Measurements from ENCODE around the gene LMX1A. TPM values are rescaled to one million over a fixed set of nuclear protein-coding genes. Genes with fewer than 3 reads are reported as not detected.

The LMX1A gene
- total RNA-seq, 2 experiments from 2014 or later: not detected

DNA sequence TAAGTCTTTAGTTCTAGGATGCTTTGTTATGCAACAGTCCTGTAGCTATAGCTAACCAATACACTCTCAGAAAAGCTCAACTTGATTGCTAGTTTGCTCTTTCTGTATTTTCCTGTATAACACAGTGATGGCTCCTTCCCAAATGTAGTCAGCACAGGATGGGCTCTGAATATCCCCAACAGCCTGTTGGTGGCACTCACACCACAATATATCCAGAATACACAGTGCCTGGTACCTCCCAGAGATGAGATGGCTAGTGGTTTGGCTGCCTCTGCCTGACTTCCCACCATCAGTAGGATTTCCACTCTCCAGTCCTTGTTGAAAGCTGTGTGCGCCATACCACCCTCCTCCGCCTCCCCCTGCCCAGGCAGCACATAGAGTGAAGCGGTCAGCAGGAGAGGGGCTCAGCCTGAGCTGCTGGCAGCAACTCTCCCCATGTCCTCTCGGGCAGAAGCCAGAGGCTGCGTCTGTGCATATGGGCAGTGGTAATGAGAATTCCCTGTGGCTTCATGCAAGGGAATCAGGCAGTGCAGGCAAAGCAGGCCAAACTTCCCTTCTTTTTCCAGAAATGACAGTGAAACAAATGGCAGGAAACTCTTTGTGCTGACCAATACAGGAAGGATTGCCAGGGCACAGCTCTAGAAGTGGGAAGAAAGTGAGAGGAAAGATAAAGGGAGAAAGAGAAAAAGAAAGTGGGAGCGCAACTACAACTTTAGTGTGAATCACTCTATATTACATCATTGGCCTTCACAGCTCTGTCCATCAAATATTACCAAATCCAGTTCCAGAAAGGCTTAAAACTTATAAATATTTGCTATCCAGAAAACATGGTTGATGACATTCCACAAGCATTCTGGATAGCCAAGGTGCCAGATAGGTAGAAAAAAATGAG is 49.7 kb downstream of the LMX1A start:
- peaks cover 0 to 2% of the 10 kb centered on the region in 2 experiments for H3K27me3 ChIP-seq (ENCODE audit: control insufficient read depth in 1 of 2, insufficient read depth in 2 of 2, low read length in 2 of 2)
- POLR2A ChIA-PET: no interaction called here
- H3K36me3 ChIP-seq (ENCODE audit: insufficient read depth, low read length): no peaks in the 10 kb centered on the region
- DNase-seq: no peak
- peaks cover 32% of the 10 kb centered on the region for H3K27me3 Mint-ChIP-seq
- ATAC-seq (ENCODE audit: poor library complexity): no peak
- no peaks in the 10 kb centered on the region for H3K4me1 ChIP-seq (ENCODE audit: insufficient read depth, low read length)
- H3K27ac Mint-ChIP-seq: no peak overlapping the region
- H3K9me3 Mint-ChIP-seq: no peaks in the 10 kb centered on the region
- no peak overlapping the region for H3K4me3 ChIP-seq (ENCODE audit: low read length)
- H3K36me3 Mint-ChIP-seq (ENCODE audit: low read depth): no peaks in the 10 kb centered on the region
- no peak overlapping the region for H3K4me3 Mint-ChIP-seq
- peaks cover 0 to 3% of the 10 kb centered on the region in 2 experiments for H3K9me3 ChIP-seq (ENCODE audit: control insufficient read depth in 1 of 2, insufficient read depth in 1 of 2, low read length in 2 of 2)
- intact Hi-C loops (cut with DNase I, micrococcal nuclease): no loop called here
- H3K4me1 Mint-ChIP-seq (ENCODE audit: low read depth): no peaks in the 10 kb centered on the region
- TF ChIP-seq, protein P1, sequence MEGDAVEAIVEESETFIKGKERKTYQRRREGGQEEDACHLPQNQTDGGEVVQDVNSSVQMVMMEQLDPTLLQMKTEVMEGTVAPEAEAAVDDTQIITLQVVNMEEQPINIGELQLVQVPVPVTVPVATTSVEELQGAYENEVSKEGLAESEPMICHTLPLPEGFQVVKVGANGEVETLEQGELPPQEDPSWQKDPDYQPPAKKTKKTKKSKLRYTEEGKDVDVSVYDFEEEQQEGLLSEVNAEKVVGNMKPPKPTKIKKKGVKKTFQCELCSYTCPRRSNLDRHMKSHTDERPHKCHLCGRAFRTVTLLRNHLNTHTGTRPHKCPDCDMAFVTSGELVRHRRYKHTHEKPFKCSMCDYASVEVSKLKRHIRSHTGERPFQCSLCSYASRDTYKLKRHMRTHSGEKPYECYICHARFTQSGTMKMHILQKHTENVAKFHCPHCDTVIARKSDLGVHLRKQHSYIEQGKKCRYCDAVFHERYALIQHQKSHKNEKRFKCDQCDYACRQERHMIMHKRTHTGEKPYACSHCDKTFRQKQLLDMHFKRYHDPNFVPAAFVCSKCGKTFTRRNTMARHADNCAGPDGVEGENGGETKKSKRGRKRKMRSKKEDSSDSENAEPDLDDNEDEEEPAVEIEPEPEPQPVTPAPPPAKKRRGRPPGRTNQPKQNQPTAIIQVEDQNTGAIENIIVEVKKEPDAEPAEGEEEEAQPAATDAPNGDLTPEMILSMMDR (IDR thresholded peaks at IDR 0.05): no peak
- CTCF ChIA-PET: no interaction called here
- no peak overlapping the region for H3K27ac ChIP-seq (ENCODE audit: low read depth in 1 of 2, low read length in 2 of 2)

DNA sequence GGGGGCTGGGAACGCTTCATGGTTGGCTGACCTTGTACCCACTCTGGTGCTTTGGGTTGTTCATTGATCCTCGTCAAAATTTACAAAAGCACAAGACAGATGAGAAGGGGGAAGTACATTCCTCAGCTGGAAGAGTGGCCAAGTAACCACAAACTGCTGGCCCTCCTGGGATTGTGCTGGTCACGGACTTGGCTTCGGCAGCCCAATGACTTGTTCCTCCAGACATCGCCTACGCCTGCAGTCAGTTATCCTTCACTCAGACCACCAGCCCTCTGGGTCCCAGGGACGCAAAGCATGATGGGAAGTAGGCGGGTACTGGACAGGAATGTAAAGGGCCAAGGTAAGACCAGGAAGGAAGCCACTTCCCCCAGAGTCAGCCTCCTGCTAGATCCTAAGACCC is 53.1 kb downstream of the LMX1A start:
- peaks cover 0 to 3% of the 10 kb centered on the region in 2 experiments for H3K9me3 ChIP-seq (ENCODE audit: control insufficient read depth in 1 of 2, insufficient read depth in 1 of 2, low read length in 2 of 2)
- H3K4me3 Mint-ChIP-seq: no peak overlapping the region
- H3K27me3 ChIP-seq (ENCODE audit: control insufficient read depth in 1 of 2, insufficient read depth in 2 of 2, low read length in 2 of 2): peaks cover 0 to 2% of the 10 kb centered on the region in 2 experiments
- no peaks in the 10 kb centered on the region for H3K36me3 ChIP-seq (ENCODE audit: insufficient read depth, low read length)
- no peak overlapping the region for H3K4me3 ChIP-seq (ENCODE audit: low read length)
- H3K9me3 Mint-ChIP-seq: no peaks in the 10 kb centered on the region
- H3K27me3 Mint-ChIP-seq: peaks cover 34% of the 10 kb centered on the region
- no peak overlapping the region for H3K27ac Mint-ChIP-seq
- intact Hi-C loops (cut with DNase I, micrococcal nuclease): no loop called here
- H3K27ac ChIP-seq (ENCODE audit: low read depth in 1 of 2, low read length in 2 of 2): no peak overlapping the region
- ChIA-PET CTCF (no interaction called here), POLR2A (no interaction called here)
- H3K4me1 Mint-ChIP-seq (ENCODE audit: low read depth): no peaks in the 10 kb centered on the region
- no peaks in the 10 kb centered on the region for H3K4me1 ChIP-seq (ENCODE audit: insufficient read depth, low read length)
- no peak for DNase-seq
- TF ChIP-seq, protein P1 (IDR thresholded peaks at IDR 0.05): no peak
- no peak for ATAC-seq (ENCODE audit: poor library complexity)
- H3K36me3 Mint-ChIP-seq (ENCODE audit: low read depth): no peaks in the 10 kb centered on the region

- Mint-ChIP-seq H3K36me3 (ENCODE audit: low read depth) (no peaks in the 10 kb centered on the region), H3K27ac (no peak overlapping the region), H3K27me3 (peaks cover 23% of the 10 kb centered on the region), H3K9me3 (no peaks in the 10 kb centered on the region), H3K4me1 (ENCODE audit: low read depth) (no peaks in the 10 kb centered on the region), H3K4me3 (no peak overlapping the region)
- Histone ChIP-seq H3K36me3 (ENCODE audit: insufficient read depth, low read length) (no peaks in the 10 kb centered on the region), H3K9me3 (ENCODE audit: control insufficient read depth in 1 of 2, insufficient read depth in 1 of 2, low read length in 2 of 2) (no peaks in the 10 kb centered on the region), H3K27ac (ENCODE audit: low read depth in 1 of 2, low read length in 2 of 2) (no peak overlapping the region), H3K4me3 (ENCODE audit: low read length) (no peak overlapping the region), H3K4me1 (ENCODE audit: insufficient read depth, low read length) (no peaks in the 10 kb centered on the region), H3K27me3 (ENCODE audit: control insufficient read depth in 1 of 2, insufficient read depth in 2 of 2, low read length in 2 of 2) (peaks cover 0 to 2% of the 10 kb centered on the region in 2 experiments)
- TF ChIP-seq, protein P1 (IDR thresholded peaks at IDR 0.05): no peak
- ChIA-PET POLR2A (no interaction called here), CTCF (no interaction called here)
- ATAC-seq (ENCODE audit: poor library complexity): no peak
- DNase-seq: no peak
- intact Hi-C loops (cut with DNase I, micrococcal nuclease): no loop called here
Measured at GRCh38 chr1:165300400-165300903, 56.1 kb downstream of the LMX1A start.
